Vagina (tissue), 2 donors: ENCODE data around the gene C4orf54. TPM values are rescaled to one million over a fixed set of nuclear protein-coding genes. Genes with fewer than 3 reads are reported as not detected.

ENCODE experiments used
- DNase-seq, 2 donors: peaks; one replicate each; pipeline ENCODE4 v3.0.0-alpha.2; 2017; ENCODE audit errors: extremely low spot score in 2 of 2
- H3K27ac ChIP-seq: fragments of 200-600 bp; sonication (generic); one replicate; pipeline ENCODE4 v1.5.1; 2019
- H3K27me3 ChIP-seq: fragments of 200-600 bp; sonication (generic); one replicate; pipeline ENCODE4 v1.5.1; 2019
- H3K36me3 ChIP-seq, 2 donors: fragments of 200-600 bp; sonication (generic); one replicate each; pipeline ENCODE4 v1.5.1; 2017 to 2019
- H3K4me1 ChIP-seq: fragments of 200-600 bp; sonication (generic); one replicate; pipeline ENCODE4 v1.5.1; 2019
- H3K4me3 ChIP-seq, 2 donors: fragments of 200-600 bp; sonication (generic); 1 replicate in 1 of 2; 2 replicates in 1 of 2; pipeline ENCODE4 v1.5.1; 2016 to 2019
- H3K9me3 ChIP-seq: fragments of 200-600 bp; sonication (generic); one replicate; pipeline ENCODE4 v1.5.1; 2019
- POLR2A ChIP-seq, 2 donors: fragments of 450-650 bp; IDR thresholded peaks; one replicate each; pipeline ENCODE4 v1.6.1; 2017; ENCODE audit warnings: antibody characterized with exemption in 2 of 2, mild to moderate bottlenecking in 2 of 2, moderate library complexity in 2 of 2
- POLR2AphosphoS5 ChIP-seq, 2 donors: sonication (generic); formaldehyde crosslinking; IDR thresholded peaks; one replicate each; pipeline ENCODE4 v1.9.0; 2017; ENCODE audit warnings: antibody characterized with exemption in 2 of 2, mild to moderate bottlenecking in 2 of 2, low read depth in 1 of 2; ENCODE audit not compliant: insufficient read depth in 1 of 2
- intact Hi-C: fragments of 100-400 bp; cut with DNase I; formaldehyde crosslinking; loops from one replicate; pipeline ENCODE4 v1.15.1; 2023
- total RNA-seq: library from RNA; depleted of rRNA; stranded (reverse); fragments of >200 nt; gene quantifications from one replicate; pipeline ENCODE4 v1.2.3, GENCODE V29; 2016
- TF ChIP-seq, protein P1 (sequence below), 3 experiments: fragments of 450-650 bp in 2 of 3; fragments of 200-600 bp in 1 of 3; sonication (generic) in 1 of 3; IDR thresholded peaks; one replicate each; pipeline ENCODE4 v1.5.1; 2017 to 2019; ENCODE audit warnings: antibody characterized with exemption in 3 of 3, mild to moderate bottlenecking in 2 of 3, moderate library complexity in 2 of 3

The C4orf54 gene
- total RNA-seq, 1 donor from 2014 or later, result not detected

- H3K27me3 ChIP-seq, result no peaks in the 10 kb centered on the region
- no peaks in the 10 kb centered on the region for H3K9me3 ChIP-seq
- H3K4me3 ChIP-seq, result no peak overlapping the region
- H3K27ac ChIP-seq, result no peak overlapping the region
- DNase-seq, result no peak
- intact Hi-C loops, result no loop called here
- no peaks in the 10 kb centered on the region for H3K4me1 ChIP-seq
- TF ChIP-seq, protein P1, sequence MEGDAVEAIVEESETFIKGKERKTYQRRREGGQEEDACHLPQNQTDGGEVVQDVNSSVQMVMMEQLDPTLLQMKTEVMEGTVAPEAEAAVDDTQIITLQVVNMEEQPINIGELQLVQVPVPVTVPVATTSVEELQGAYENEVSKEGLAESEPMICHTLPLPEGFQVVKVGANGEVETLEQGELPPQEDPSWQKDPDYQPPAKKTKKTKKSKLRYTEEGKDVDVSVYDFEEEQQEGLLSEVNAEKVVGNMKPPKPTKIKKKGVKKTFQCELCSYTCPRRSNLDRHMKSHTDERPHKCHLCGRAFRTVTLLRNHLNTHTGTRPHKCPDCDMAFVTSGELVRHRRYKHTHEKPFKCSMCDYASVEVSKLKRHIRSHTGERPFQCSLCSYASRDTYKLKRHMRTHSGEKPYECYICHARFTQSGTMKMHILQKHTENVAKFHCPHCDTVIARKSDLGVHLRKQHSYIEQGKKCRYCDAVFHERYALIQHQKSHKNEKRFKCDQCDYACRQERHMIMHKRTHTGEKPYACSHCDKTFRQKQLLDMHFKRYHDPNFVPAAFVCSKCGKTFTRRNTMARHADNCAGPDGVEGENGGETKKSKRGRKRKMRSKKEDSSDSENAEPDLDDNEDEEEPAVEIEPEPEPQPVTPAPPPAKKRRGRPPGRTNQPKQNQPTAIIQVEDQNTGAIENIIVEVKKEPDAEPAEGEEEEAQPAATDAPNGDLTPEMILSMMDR (IDR thresholded peaks at IDR 0.05), result no peak
- no peak for TF ChIP-seq POLR2A (IDR thresholded peaks at IDR 0.05)
- TF ChIP-seq POLR2AphosphoS5 (IDR thresholded peaks at IDR 0.05; ENCODE audit: insufficient read depth in 1 of 2, low read depth in 1 of 2), result no peak
- H3K36me3 ChIP-seq, result no peaks in the 10 kb centered on the region
Observed at GRCh38 chr4:99629962-99630554, 27.6 kb downstream of the C4orf54 start.

GRCh38 chr4:99628040-99628439 lies 29.6 kb downstream of the C4orf54 start:
- no peaks in the 10 kb centered on the region for H3K27me3 ChIP-seq
- no peak overlapping the region for H3K4me3 ChIP-seq
- H3K4me1 ChIP-seq, result no peaks in the 10 kb centered on the region
- no peaks in the 10 kb centered on the region for H3K9me3 ChIP-seq
- TF ChIP-seq, protein P1 (IDR thresholded peaks at IDR 0.05), result no peak
- TF ChIP-seq POLR2A (IDR thresholded peaks at IDR 0.05) (no peak), POLR2AphosphoS5 (IDR thresholded peaks at IDR 0.05; ENCODE audit: insufficient read depth in 1 of 2, low read depth in 1 of 2) (no peak)
- H3K27ac ChIP-seq, result no peak overlapping the region
- H3K36me3 ChIP-seq, result no peaks in the 10 kb centered on the region
- DNase-seq, result no peak
- intact Hi-C loops, result no loop called here

GRCh38 chr4:99625369-99625768 lies 32.3 kb downstream of the C4orf54 start:
- DNase-seq, result no peak
- no peaks in the 10 kb centered on the region for H3K27me3 ChIP-seq
- no peak for TF ChIP-seq POLR2A (IDR thresholded peaks at IDR 0.05)
- TF ChIP-seq, protein P1 (IDR thresholded peaks at IDR 0.05), result no peak
- TF ChIP-seq POLR2AphosphoS5 (IDR thresholded peaks at IDR 0.05; ENCODE audit: insufficient read depth in 1 of 2, low read depth in 1 of 2), result no peak
- no peaks in the 10 kb centered on the region for H3K36me3 ChIP-seq
- no peak overlapping the region for H3K4me3 ChIP-seq
- intact Hi-C loops, result no loop called here
- no peaks in the 10 kb centered on the region for H3K9me3 ChIP-seq
- H3K27ac ChIP-seq, result no peak overlapping the region
- H3K4me1 ChIP-seq, result no peaks in the 10 kb centered on the region

- no peak overlapping the region for H3K27ac ChIP-seq
- intact Hi-C loops, result no loop called here
- DNase-seq, result no peak
- no peak overlapping the region for H3K4me3 ChIP-seq
- no peaks in the 10 kb centered on the region for H3K9me3 ChIP-seq
- H3K36me3 ChIP-seq, result no peaks in the 10 kb centered on the region
- H3K4me1 ChIP-seq, result no peaks in the 10 kb centered on the region
- TF ChIP-seq POLR2AphosphoS5 (IDR thresholded peaks at IDR 0.05; ENCODE audit: insufficient read depth in 1 of 2, low read depth in 1 of 2) (no peak), POLR2A (IDR thresholded peaks at IDR 0.05) (no peak)
- TF ChIP-seq, protein P1 (IDR thresholded peaks at IDR 0.05), result no peak
- H3K27me3 ChIP-seq, result no peaks in the 10 kb centered on the region
Observed at GRCh38 chr4:99624141-99624719, 33.4 kb downstream of the C4orf54 start.

DNA sequence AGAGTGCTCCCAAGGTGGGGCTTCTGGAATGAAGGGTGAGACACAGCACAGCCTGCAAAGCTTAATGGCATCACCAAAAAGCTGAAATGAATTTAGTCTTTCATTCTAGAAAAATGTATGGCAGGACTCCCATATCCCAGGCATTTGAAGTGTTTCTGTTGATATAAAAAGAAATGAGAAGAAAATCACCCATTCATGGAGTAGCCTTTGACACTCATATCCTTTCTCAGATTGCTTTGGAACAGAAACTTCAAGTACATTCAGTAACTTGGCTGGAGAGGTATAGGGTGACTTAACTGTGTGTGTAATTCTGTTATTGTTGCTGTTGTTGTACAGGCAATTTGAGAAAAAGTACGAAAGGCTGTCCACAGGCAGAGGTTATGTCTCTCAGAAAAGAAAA lies 35.3 kb downstream of the C4orf54 start:
- H3K27ac ChIP-seq, result no peak overlapping the region
- H3K4me3 ChIP-seq, result no peak overlapping the region
- intact Hi-C loops, result no loop called here
- H3K9me3 ChIP-seq, result no peaks in the 10 kb centered on the region
- no peaks in the 10 kb centered on the region for H3K36me3 ChIP-seq
- DNase-seq, result no peak
- no peaks in the 10 kb centered on the region for H3K4me1 ChIP-seq
- TF ChIP-seq, protein P1 (IDR thresholded peaks at IDR 0.05), result no peak
- no peak for TF ChIP-seq POLR2AphosphoS5 (IDR thresholded peaks at IDR 0.05; ENCODE audit: insufficient read depth in 1 of 2, low read depth in 1 of 2)
- no peak for TF ChIP-seq POLR2A (IDR thresholded peaks at IDR 0.05)
- H3K27me3 ChIP-seq, result no peaks in the 10 kb centered on the region
